Measurements from ENCODE around the gene GPA33.

The GPA33 gene

DNA sequence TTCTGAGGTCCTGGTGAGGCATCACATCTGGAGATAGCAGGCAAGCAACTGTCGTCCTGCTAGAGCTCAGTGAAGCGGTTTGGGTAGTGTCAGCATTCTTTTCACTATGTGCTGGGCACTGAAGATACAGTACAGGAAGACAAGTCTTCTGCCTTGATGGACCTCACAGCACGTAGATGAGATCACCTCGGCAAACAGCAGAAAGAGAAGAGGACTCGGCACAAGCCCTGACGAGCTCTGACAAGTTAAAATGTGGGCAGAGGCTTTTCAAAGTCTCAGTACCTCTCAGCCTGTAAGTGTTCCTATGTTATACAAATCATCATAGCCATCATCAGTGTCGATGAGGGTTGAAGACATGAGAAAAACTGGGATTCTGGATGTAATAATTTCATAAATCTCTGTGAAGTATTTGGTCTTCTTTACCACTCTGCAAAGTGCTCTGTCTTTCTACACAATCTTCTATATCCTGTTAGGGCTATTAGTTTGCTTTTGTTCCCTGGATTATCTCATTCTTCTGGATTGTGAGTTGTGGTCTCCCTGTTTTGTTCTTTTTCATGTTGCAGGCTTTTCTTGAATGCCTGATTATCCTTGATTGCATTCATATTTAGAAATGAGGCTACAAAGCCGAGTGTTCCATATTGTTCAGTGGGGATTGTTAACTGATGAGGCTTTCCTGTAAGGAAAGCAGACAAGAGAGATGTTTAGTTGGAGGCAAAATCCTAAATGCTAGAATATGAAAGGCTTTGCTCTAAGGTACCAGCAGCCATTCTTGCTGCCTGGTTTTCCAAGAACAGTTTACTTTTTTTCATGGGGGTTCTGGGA lies 76.9 kb downstream of the GPA33 start:
- no peak for TF ChIP-seq CTCF (IDR thresholded peaks at IDR 0.05; ENCODE audit: insufficient read depth, missing control alignments)
- no peak for DNase-seq (ENCODE audit: insufficient read length, low spot score)
- peak; percentile 46 for FAIRE-seq

DNA sequence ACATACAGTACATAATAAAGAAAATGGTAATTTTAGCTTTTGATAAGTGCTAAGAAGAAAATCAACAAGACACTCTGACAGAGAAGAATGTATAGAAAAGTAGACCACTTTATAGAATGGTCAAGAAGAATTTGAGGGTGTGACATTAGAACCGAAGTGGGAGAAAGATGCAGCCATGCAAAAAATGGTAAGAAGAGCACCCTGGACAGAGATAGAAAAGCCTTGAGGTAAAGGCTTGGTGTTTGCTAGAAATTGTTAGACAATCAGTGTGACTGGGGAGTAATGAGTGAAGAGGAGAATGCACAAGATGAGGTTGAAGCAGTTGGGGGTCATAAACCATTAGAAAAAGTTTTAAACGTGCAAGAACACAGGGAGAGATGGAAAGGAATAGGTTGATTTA lies 77.6 kb downstream of the GPA33 start:
- no peak for FAIRE-seq
- DNase-seq (ENCODE audit: insufficient read length, low spot score): no peak

DNA sequence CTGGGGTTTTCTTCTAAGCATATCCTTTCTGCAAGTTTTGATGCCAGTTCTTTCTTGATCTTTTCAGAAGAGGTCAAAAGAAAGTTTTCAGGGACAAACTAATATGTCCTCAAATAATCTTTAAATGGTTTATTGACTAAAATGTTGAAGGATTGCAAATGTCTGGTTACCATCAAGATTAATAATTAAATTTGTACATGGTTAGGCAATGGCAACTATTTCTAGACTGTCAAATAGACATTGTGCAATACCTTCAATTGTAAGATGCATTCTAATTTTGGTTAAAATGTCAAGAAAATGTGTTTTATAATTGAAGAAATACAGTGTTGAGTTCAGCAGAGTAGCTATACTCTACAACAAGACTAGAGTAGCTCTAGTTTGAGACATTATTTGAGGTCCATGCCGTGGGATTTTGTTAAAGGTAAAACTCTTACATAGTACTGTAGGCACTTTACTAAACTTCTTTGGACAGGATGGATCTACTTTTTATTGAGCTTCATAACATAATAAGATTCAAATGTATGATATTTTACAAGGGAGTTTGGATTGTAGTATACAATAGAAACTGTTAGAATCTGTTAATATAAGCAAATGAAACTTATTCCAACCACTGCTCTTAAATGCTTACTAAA lies 78.5 kb downstream of the GPA33 start:
- TF ChIP-seq CTCF (IDR thresholded peaks at IDR 0.05; ENCODE audit: insufficient read depth, missing control alignments): no peak
- DNase-seq (ENCODE audit: insufficient read length, low spot score) (no peak), FAIRE-seq (peak; percentile 71)

More for the DNA sequence above, 77.6 kb downstream of the GPA33 start:
- TF ChIP-seq CTCF (IDR thresholded peaks at IDR 0.05; ENCODE audit: insufficient read depth, missing control alignments): no peak

- FAIRE-seq (no peak), DNase-seq (ENCODE audit: insufficient read length, low spot score) (no peak)
- no peak for TF ChIP-seq CTCF (IDR thresholded peaks at IDR 0.05; ENCODE audit: insufficient read depth, missing control alignments)
Observed at GRCh38 chr1:167003711-167004110, 86.5 kb downstream of the GPA33 start.
